Epithelial cell of esophagus (primary cell): ENCODE data around the gene GNPTAB.

Source experiments
- DNase-seq: peaks from one replicate; pipeline ENCODE4 v3.0.0; 2010; ENCODE audit warnings: low read depth
- H3K4me3 ChIP-seq: 2 replicates; pipeline ENCODE4 v1.5.1; 2011; ENCODE audit warnings: mild to moderate bottlenecking, low read length, control low read depth
- CTCF ChIP-seq: IDR thresholded peaks from 2 replicates; pipeline ENCODE4 v1.5.1; 2011; ENCODE audit warnings: low read depth, mild to moderate bottlenecking, low read length, control low read depth, inconsistent platforms; ENCODE audit not compliant: insufficient read depth; ENCODE audit errors: missing control alignments

GNPTAB gene

GRCh38 chr12:101722392-101722791, 108.4 kb downstream of the GNPTAB start:
- DNase-seq, result no peak
- no peak for TF ChIP-seq CTCF
- no peak overlapping the region for H3K4me3 ChIP-seq

DNA sequence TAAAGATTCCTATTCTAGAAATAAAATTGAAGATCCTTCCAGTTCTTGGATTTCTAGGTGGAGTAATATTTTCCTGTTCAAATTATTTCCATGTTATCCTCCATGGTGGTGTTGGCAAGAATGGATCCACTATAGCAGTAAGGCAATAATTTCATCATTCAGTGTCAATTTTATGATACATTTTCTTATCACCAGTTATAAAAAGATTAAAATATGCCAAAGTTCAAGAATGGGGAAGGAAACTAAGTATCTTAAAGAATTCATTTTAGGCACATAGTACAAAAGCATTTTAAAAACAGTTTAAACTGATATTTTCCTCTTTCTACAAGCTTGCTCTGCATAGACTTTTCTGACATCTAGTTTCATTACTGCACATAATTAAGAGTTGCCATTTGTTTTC, 110.6 kb downstream of the GNPTAB start:
- no peak for TF ChIP-seq CTCF
- DNase-seq, result no peak
- no peak overlapping the region for H3K4me3 ChIP-seq

- no peak for TF ChIP-seq CTCF
- DNase-seq, result peak; percentile 6
- H3K4me3 ChIP-seq, result no peak overlapping the region
Observed at GRCh38 chr12:101719566-101719965, 111.2 kb downstream of the GNPTAB start.

DNA sequence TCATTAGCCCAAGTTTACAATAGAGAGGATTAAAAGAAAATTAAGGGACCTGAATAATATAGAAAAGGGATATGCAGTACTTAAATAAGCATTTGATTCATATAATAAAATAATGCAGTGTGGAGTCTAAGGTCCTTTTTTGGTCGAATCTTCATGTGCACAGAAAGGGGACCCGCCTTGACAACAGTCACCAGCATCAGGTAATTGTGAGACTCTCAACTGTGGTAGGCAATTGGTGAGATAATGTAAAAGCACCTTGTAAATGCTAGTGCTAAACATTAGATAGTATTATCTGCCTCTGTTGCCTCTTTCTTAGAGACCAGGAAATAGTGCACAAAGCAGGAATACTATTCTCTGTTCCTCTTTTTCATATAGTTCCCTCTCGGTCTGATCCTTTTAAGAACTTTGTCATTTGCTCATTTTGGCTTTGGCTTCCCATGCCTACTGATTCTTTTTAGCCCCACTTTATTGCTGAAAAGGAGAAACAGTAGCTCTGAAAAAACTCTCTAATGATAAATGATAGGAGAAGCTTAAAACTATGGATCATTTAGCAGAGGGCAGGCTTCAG, 115.8 kb downstream of the GNPTAB start:
- TF ChIP-seq CTCF, result no peak
- no peak for DNase-seq
- no peak overlapping the region for H3K4me3 ChIP-seq

- no peak for TF ChIP-seq CTCF
- no peak for DNase-seq
- H3K4me3 ChIP-seq, result no peak overlapping the region
Observed at GRCh38 chr12:101713930-101714329, 116.8 kb downstream of the GNPTAB start.

GRCh38 chr12:101713059-101713682, 117.6 kb downstream of the GNPTAB start:
- no peak overlapping the region for H3K4me3 ChIP-seq
- no peak for DNase-seq
- TF ChIP-seq CTCF, result no peak

DNA sequence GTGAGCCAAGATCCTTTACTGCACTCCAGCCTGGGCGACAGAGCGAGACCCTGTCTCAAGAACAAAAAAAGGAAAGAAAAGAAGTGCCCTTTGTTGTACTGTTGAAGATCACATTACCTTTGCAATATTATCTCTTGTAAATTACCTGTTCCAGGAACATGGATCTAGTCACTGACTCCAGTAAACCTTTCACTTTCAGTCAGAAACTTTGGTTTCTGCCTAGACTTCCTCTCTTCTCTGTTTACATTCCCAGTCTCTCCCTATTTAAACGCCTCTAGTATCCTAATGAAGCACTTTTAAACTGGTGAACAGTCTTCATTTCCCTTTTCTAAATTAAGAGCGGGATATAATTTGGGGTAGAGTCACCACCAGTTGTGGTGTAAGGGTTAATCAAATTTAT, 120.5 kb downstream of the GNPTAB start:
- DNase-seq, result no peak
- no peak for TF ChIP-seq CTCF
- H3K4me3 ChIP-seq, result no peak overlapping the region
